Body of pancreas (tissue), 4 donors: ENCODE results near the gene FBXO10. TPM values are rescaled to one million over a fixed set of nuclear protein-coding genes. Genes with fewer than 3 reads are reported as not detected.

Experiments used
- ATAC-seq: fragments of 150-250 bp; one replicate; pipeline ENCODE4 v1.9.1; 2016
- DNase-seq, 4 donors: peaks; one replicate each; pipeline ENCODE4 v3.0.0-alpha.2; 2019
- H3K27ac ChIP-seq, 4 donors: fragments of 200-600 bp; sonication (generic); 1 replicate in 3 of 4; 2 replicates in 1 of 4; pipeline versions ENCODE4 v1.5.1 to v1.6.1; 2016 to 2019; ENCODE audit warnings: mild to moderate bottlenecking in 1 of 4, mixed read lengths in 1 of 4, moderate library complexity in 1 of 4
- H3K27me3 ChIP-seq, 2 donors: fragments of 200-600 bp; sonication (generic); one replicate each; pipeline ENCODE4 v1.6.0; 2016; ENCODE audit warnings: mild to moderate bottlenecking in 1 of 2
- H3K36me3 ChIP-seq, 2 donors: fragments of 200-600 bp; sonication (generic); replicated peaks in 1 of 2; 2 replicates each; pipeline ENCODE4 v1.5.1; 2016; ENCODE audit warnings: low read depth in 2 of 2; ENCODE audit not compliant: insufficient read depth in 1 of 2
- H3K4me1 ChIP-seq: fragments of 200-600 bp; sonication (generic); one replicate; pipeline ENCODE4 v1.6.0; 2016
- H3K4me3 ChIP-seq, 2 donors: fragments of 200-600 bp; sonication (generic); 1 replicate in 1 of 2; 2 replicates in 1 of 2; pipeline ENCODE4 v1.5.1; 2016 to 2019
- H3K9me3 ChIP-seq, 3 donors: fragments of 200-600 bp; sonication (generic); 1 replicate in 2 of 3; 2 replicates in 1 of 3; pipeline ENCODE4 v1.5.1; 2016
- POLR2A ChIP-seq, 3 donors: fragments of 450-650 bp; IDR thresholded peaks; one replicate each; pipeline ENCODE4 v1.6.1; 2016; ENCODE audit warnings: antibody characterized with exemption in 3 of 3, mild to moderate bottlenecking in 2 of 3
- WGBS, 2 donors: methylation state at CpG; one replicate each; pipeline ENCODE4 v1.1.5; 2017; 5-methylcytosine and 5-hydroxymethylcytosine counted together
- intact Hi-C: fragments of 100-400 bp; cut with DNase I; formaldehyde crosslinking; loops from one replicate; pipeline ENCODE4 v1.15.1; 2023
- total RNA-seq, 2 donors: library from RNA; depleted of rRNA; stranded (reverse); fragments of >200 nt; gene quantifications; one replicate each; pipeline ENCODE4 v1.1.0, GENCODE V29; 2016
- TF ChIP-seq, protein P1 (sequence below), 7 experiments: fragments of 450-650 bp in 4 of 7; fragments of 200-600 bp in 3 of 7; sonication (generic) in 3 of 7; IDR thresholded peaks; one replicate each; pipeline ENCODE4 v1.5.1; 2016 to 2019; ENCODE audit warnings: antibody characterized with exemption in 7 of 7

The FBXO10 gene
- total RNA-seq, 2 donors from 2014 or later, result 13.2 to 15.3 TPM

GRCh38 chr9:37618817-37619216, 42.6 kb upstream of the FBXO10 start:
- WGBS, 2 donors, result 77 to 83% methylated on average over 4 of the region's 4 CpGs
- Histone ChIP-seq H3K4me1 (no peaks in the 10 kb centered on the region), H3K27ac (no peak overlapping the region), H3K36me3 (no peaks in the 10 kb centered on the region), H3K27me3 (no peaks in the 10 kb centered on the region), H3K4me3 (no peak overlapping the region), H3K9me3 (no peaks in the 10 kb centered on the region)
- intact Hi-C loops, result no loop called here
- ATAC-seq (no peak), DNase-seq (no peak)
- no peak for TF ChIP-seq POLR2A (IDR thresholded peaks at IDR 0.05)
- TF ChIP-seq, protein P1, sequence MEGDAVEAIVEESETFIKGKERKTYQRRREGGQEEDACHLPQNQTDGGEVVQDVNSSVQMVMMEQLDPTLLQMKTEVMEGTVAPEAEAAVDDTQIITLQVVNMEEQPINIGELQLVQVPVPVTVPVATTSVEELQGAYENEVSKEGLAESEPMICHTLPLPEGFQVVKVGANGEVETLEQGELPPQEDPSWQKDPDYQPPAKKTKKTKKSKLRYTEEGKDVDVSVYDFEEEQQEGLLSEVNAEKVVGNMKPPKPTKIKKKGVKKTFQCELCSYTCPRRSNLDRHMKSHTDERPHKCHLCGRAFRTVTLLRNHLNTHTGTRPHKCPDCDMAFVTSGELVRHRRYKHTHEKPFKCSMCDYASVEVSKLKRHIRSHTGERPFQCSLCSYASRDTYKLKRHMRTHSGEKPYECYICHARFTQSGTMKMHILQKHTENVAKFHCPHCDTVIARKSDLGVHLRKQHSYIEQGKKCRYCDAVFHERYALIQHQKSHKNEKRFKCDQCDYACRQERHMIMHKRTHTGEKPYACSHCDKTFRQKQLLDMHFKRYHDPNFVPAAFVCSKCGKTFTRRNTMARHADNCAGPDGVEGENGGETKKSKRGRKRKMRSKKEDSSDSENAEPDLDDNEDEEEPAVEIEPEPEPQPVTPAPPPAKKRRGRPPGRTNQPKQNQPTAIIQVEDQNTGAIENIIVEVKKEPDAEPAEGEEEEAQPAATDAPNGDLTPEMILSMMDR (IDR thresholded peaks at IDR 0.05), result no peak

DNA sequence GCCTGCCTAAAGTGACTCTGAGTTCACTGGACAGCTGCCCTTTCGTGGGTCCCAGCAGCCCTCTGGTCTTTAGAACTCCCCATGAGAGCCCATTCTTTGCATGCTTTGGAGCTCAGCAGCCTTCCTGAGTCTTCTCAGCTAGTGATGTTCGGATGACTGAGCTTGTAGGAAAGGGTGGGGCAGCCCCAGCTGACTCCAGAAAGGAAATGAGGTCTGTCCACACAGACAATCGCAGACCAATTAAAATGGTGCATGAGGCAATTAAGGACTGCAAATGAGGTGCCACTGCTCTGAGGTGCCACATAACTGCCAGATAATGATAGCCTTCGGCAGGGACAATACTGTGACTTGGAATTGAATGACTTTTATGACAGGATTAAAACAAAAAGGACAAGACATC, 41.7 kb upstream of the FBXO10 start:
- WGBS, 2 donors, result 67 to 69% methylated on average over 4 of the region's 4 CpGs
- no peaks in the 10 kb centered on the region for H3K36me3 ChIP-seq
- no peaks in the 10 kb centered on the region for H3K4me1 ChIP-seq
- no peaks in the 10 kb centered on the region for H3K9me3 ChIP-seq
- no peak overlapping the region for H3K27ac ChIP-seq
- no peak overlapping the region for H3K4me3 ChIP-seq
- no peaks in the 10 kb centered on the region for H3K27me3 ChIP-seq
- intact Hi-C loops, result no loop called here
- ATAC-seq (no peak), DNase-seq (no peak)
- no peak for TF ChIP-seq POLR2A (IDR thresholded peaks at IDR 0.05)

DNA sequence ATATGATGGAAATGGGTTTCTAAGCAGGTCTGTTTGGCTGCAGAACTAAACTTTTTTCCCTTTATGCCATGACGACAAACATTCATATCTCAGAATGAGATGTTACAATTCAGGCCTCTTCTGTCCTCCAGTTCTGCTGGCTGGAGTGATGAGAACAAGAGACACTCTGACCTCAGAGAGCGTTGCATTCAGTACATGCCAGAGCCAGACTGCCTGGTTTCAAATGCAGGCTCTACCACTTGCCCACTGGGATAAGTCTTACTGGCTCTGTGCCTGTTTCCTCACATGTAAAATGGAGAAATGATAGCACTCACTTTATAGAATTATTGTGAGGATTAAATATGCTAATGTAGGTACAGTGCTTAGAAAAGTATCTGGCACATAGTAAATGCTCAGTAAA, 41.0 kb upstream of the FBXO10 start:
- DNase-seq (no peak), ATAC-seq (no peak)
- H3K27me3 ChIP-seq, result no peaks in the 10 kb centered on the region
- intact Hi-C loops, result no loop called here
- no peak overlapping the region for H3K4me3 ChIP-seq
- TF ChIP-seq, protein P1 (IDR thresholded peaks at IDR 0.05), result no peak
- no peak for TF ChIP-seq POLR2A (IDR thresholded peaks at IDR 0.05)
- no peaks in the 10 kb centered on the region for H3K4me1 ChIP-seq
- H3K27ac ChIP-seq, result no peak overlapping the region
- WGBS, 2 donors, result 83 to 84% methylated on average over 2 of the region's 2 CpGs
- no peaks in the 10 kb centered on the region for H3K36me3 ChIP-seq
- H3K9me3 ChIP-seq, result no peaks in the 10 kb centered on the region

DNA sequence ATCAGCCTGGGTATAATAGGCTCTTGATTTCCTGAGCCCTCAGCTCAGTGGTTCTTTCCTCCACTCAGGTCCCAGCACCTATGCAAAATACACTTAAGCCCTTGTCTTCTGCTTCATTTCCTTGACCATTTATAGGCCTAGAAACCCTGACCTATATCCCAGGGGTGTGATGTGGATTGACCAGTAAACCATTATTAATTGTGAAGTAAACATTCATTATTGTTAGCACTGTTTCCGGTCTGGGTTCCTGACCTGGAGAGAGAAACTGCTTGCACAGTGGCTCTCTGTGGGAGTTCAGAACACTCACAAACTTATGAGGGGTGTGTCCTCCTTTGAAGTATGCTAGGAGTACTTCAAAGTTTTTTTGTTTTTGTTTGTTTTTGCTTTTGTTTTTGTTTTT, 35.8 kb upstream of the FBXO10 start:
- 61 to 65% methylated on average over 1 of the region's 1 CpG for WGBS, 2 donors
- no peaks in the 10 kb centered on the region for H3K4me1 ChIP-seq
- intact Hi-C loops, result no loop called here
- DNase-seq, result no peak
- H3K4me3 ChIP-seq, result no peak overlapping the region
- no peak overlapping the region for H3K27ac ChIP-seq
- no peak for TF ChIP-seq POLR2A (IDR thresholded peaks at IDR 0.05)
- TF ChIP-seq, protein P1 (IDR thresholded peaks at IDR 0.05), result no peak
- no peaks in the 10 kb centered on the region for H3K36me3 ChIP-seq
- no peak for ATAC-seq
- no peaks in the 10 kb centered on the region for H3K27me3 ChIP-seq
- no peaks in the 10 kb centered on the region for H3K9me3 ChIP-seq

DNA sequence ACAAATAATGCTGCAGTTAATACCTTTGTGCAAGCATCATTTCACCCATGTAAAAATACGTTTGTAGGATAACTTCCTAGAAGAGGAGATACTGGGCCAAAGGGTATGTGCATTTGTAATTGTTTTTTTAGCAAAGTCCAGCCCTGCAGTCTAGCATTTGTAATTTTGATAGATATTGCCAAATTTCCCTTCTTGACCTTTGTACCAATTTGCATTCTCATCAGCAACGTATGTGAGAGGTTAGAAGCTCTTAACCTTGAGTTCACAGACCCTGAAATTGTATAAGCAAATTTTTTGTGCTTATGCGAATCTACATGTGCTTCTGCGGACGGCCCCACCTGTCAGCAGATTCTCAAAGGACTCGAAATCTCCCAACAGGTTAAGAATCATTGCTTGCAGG, 34.8 kb upstream of the FBXO10 start:
- no peaks in the 10 kb centered on the region for H3K9me3 ChIP-seq
- H3K27me3 ChIP-seq, result no peaks in the 10 kb centered on the region
- no peak for TF ChIP-seq POLR2A (IDR thresholded peaks at IDR 0.05)
- TF ChIP-seq, protein P1 (IDR thresholded peaks at IDR 0.05), result no peak
- H3K27ac ChIP-seq, result no peak overlapping the region
- H3K4me1 ChIP-seq, result no peaks in the 10 kb centered on the region
- intact Hi-C loops, result no loop called here
- DNase-seq, result no peak
- no peak overlapping the region for H3K4me3 ChIP-seq
- WGBS, 2 donors, result 70 to 73% methylated on average over 6 of the region's 6 CpGs
- no peaks in the 10 kb centered on the region for H3K36me3 ChIP-seq
- no peak for ATAC-seq
